Body of pancreas (tissue), 4 donors: ENCODE measurements around the gene TXK. TPM values are rescaled to one million over a fixed set of nuclear protein-coding genes. Genes with fewer than 3 reads are reported as not detected.

Experiments
- ATAC-seq: fragments of 150-250 bp; one replicate; pipeline ENCODE4 v1.9.1; 2016
- DNase-seq, 4 donors: peaks; one replicate each; pipeline ENCODE4 v3.0.0-alpha.2; 2019
- H3K27ac ChIP-seq, 4 donors: fragments of 200-600 bp; sonication (generic); 1 replicate in 3 of 4; 2 replicates in 1 of 4; pipeline versions ENCODE4 v1.5.1 to v1.6.1; 2016 to 2019; ENCODE audit warnings: mild to moderate bottlenecking in 1 of 4, mixed read lengths in 1 of 4, moderate library complexity in 1 of 4
- H3K27me3 ChIP-seq, 2 donors: fragments of 200-600 bp; sonication (generic); one replicate each; pipeline ENCODE4 v1.6.0; 2016; ENCODE audit warnings: mild to moderate bottlenecking in 1 of 2
- H3K36me3 ChIP-seq, 2 donors: fragments of 200-600 bp; sonication (generic); replicated peaks in 1 of 2; 2 replicates each; pipeline ENCODE4 v1.5.1; 2016; ENCODE audit warnings: low read depth in 2 of 2; ENCODE audit not compliant: insufficient read depth in 1 of 2
- H3K4me1 ChIP-seq: fragments of 200-600 bp; sonication (generic); one replicate; pipeline ENCODE4 v1.6.0; 2016
- H3K4me3 ChIP-seq, 2 donors: fragments of 200-600 bp; sonication (generic); 1 replicate in 1 of 2; 2 replicates in 1 of 2; pipeline ENCODE4 v1.5.1; 2016 to 2019
- H3K9me3 ChIP-seq, 3 donors: fragments of 200-600 bp; sonication (generic); 1 replicate in 2 of 3; 2 replicates in 1 of 3; pipeline ENCODE4 v1.5.1; 2016
- POLR2A ChIP-seq, 3 donors: fragments of 450-650 bp; IDR thresholded peaks; one replicate each; pipeline ENCODE4 v1.6.1; 2016; ENCODE audit warnings: antibody characterized with exemption in 3 of 3, mild to moderate bottlenecking in 2 of 3
- WGBS, 2 donors: methylation state at CpG; one replicate each; pipeline ENCODE4 v1.1.5; 2017; 5-methylcytosine and 5-hydroxymethylcytosine counted together
- intact Hi-C: fragments of 100-400 bp; cut with DNase I; formaldehyde crosslinking; loops from one replicate; pipeline ENCODE4 v1.15.1; 2023
- total RNA-seq, 2 donors: library from RNA; depleted of rRNA; stranded (reverse); fragments of >200 nt; gene quantifications; one replicate each; pipeline ENCODE4 v1.1.0, GENCODE V29; 2016
- TF ChIP-seq, protein P1 (sequence below), 7 experiments: fragments of 450-650 bp in 4 of 7; fragments of 200-600 bp in 3 of 7; sonication (generic) in 3 of 7; IDR thresholded peaks; one replicate each; pipeline ENCODE4 v1.5.1; 2016 to 2019; ENCODE audit warnings: antibody characterized with exemption in 7 of 7

The TXK gene
- total RNA-seq, 2 donors from 2014 or later: 0.66 to 1.3 TPM

DNA sequence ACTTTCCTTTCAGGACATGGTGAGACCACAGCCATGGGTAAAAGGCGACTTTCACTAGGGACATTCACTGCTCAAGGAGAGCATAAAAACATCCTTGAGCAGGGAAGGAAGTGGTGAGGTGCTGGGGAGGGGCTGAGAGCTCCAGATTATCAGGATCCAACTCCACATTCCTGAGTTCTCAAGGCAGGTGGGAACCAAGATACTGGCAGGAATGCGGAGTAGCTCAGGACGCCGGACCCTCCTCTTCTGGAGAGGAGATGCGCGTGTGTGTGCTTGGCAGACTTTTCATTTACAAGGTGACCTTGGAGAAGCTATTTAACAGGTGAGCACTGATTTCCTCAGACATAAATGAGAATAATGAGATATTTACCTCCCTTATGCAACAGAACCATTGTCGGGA, 41.3 kb upstream of the TXK start:
- WGBS, 2 donors: 81 to 83% methylated on average over 7 of the region's 7 CpGs
- TF ChIP-seq POLR2A (IDR thresholded peaks at IDR 0.05): no peak
- TF ChIP-seq, protein P1, sequence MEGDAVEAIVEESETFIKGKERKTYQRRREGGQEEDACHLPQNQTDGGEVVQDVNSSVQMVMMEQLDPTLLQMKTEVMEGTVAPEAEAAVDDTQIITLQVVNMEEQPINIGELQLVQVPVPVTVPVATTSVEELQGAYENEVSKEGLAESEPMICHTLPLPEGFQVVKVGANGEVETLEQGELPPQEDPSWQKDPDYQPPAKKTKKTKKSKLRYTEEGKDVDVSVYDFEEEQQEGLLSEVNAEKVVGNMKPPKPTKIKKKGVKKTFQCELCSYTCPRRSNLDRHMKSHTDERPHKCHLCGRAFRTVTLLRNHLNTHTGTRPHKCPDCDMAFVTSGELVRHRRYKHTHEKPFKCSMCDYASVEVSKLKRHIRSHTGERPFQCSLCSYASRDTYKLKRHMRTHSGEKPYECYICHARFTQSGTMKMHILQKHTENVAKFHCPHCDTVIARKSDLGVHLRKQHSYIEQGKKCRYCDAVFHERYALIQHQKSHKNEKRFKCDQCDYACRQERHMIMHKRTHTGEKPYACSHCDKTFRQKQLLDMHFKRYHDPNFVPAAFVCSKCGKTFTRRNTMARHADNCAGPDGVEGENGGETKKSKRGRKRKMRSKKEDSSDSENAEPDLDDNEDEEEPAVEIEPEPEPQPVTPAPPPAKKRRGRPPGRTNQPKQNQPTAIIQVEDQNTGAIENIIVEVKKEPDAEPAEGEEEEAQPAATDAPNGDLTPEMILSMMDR (IDR thresholded peaks at IDR 0.05): no peak
- Histone ChIP-seq H3K27ac (no peak overlapping the region), H3K4me1 (no peaks in the 10 kb centered on the region), H3K4me3 (no peak overlapping the region), H3K27me3 (no peaks in the 10 kb centered on the region), H3K36me3 (no peaks in the 10 kb centered on the region), H3K9me3 (no peaks in the 10 kb centered on the region)
- intact Hi-C loops: no loop called here
- DNase-seq (no peak), ATAC-seq (no peak)

DNA sequence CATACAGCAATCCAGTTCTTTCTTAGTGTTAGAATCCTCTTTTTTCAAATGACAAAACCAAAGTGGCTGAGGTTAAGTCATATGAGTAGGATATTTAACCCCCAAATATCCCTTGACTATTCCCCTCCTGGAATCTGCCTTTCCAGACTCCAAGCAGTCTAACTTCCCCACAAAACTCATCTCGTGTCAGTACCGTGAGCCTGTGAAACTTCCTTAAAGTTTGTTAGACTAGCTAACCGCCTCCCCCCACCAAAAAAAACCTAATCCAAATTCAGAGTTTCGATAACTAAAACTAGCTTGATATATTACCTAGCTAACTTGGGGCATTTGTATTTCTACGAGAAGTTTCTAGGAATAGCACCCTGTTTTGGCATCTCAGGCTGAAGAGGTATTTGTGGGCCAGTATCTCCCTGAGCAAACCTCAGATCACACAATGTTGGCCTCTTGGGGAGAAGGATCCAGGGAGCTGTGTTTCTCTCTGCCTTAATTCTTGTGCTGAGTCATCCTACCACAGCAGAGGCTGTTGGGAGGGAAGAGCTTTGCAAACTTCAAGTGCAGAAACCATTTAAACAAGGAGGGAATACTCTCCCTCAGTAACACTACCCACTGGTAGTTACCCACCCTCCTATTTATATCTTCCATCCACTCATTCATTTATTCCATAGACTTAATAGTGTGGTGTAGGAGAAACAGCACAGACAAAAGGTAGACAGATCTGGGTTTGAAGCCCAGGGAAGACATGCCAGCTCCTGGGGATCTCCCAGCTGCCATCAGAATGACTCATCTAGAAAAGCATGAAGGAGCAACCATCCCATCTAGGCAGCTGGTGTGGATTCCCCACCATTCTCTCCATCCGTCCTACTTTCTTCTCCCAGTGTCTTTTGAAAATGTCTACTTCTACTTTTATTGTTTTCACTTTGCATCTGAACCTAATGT, 39.3 kb upstream of the TXK start:
- Histone ChIP-seq H3K36me3 (no peaks in the 10 kb centered on the region), H3K4me1 (no peaks in the 10 kb centered on the region), H3K27me3 (no peaks in the 10 kb centered on the region), H3K9me3 (no peaks in the 10 kb centered on the region), H3K27ac (no peak overlapping the region), H3K4me3 (no peak overlapping the region)
- DNase-seq (no peak), ATAC-seq (no peak)
- 72 to 85% methylated on average over 6 of the region's 6 CpGs for WGBS, 2 donors
- TF ChIP-seq, protein P1 (IDR thresholded peaks at IDR 0.05): no peak
- TF ChIP-seq POLR2A (IDR thresholded peaks at IDR 0.05): no peak
- intact Hi-C loops: no loop called here

DNA sequence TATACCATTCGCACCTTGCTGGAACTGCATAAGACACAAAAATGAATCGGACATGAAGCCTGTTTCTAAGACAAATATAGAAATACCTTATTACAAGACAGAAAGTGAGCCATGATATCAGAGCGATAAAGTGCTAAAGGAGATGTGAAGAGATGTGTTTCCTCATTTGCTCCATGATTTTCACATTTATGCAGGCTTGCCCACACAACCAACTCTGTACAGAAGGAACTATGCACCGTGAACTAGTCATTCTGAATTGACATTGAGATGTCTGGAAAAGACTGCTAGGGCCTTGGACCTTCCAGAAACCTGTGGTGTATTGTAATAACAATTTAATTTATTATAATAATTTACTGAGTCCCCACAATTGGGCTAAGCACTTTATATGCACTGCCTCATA, 38.6 kb upstream of the TXK start:
- intact Hi-C loops: no loop called here
- no peaks in the 10 kb centered on the region for H3K4me1 ChIP-seq
- H3K9me3 ChIP-seq: no peaks in the 10 kb centered on the region
- H3K36me3 ChIP-seq: no peaks in the 10 kb centered on the region
- no peaks in the 10 kb centered on the region for H3K27me3 ChIP-seq
- TF ChIP-seq, protein P1 (IDR thresholded peaks at IDR 0.05): no peak
- no peak for TF ChIP-seq POLR2A (IDR thresholded peaks at IDR 0.05)
- H3K27ac ChIP-seq: no peak overlapping the region
- WGBS, 2 donors: 65 to 97% methylated on average over 4 of the region's 4 CpGs
- DNase-seq (no peak), ATAC-seq (no peak)
- no peak overlapping the region for H3K4me3 ChIP-seq

DNA sequence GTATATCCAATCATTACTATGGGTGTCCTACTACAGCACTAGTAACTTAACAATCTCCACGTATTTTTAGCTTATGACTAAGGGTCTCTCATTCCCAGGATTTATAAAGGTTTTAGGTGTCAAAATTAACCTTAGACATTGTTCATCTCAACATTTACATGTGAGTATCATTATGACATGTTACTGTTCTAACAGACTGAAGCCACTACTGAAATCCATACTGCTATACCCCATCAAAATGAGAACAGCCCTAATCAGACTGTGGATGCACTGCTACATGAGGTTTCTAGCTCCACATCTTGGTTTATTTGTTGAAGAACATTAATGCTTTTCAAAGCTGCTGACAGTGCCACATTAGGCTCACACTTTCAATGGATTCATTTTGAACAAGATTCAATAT, 35.6 kb upstream of the TXK start:
- 75 to 85% methylated on average over 1 of the region's 1 CpG for WGBS, 2 donors
- Histone ChIP-seq H3K36me3 (no peaks in the 10 kb centered on the region), H3K9me3 (no peaks in the 10 kb centered on the region), H3K4me3 (no peak overlapping the region), H3K4me1 (no peaks in the 10 kb centered on the region), H3K27me3 (no peaks in the 10 kb centered on the region), H3K27ac (no peak overlapping the region)
- intact Hi-C loops: no loop called here
- ATAC-seq: no peak
- DNase-seq: no peak
- TF ChIP-seq POLR2A (IDR thresholded peaks at IDR 0.05): no peak
- TF ChIP-seq, protein P1 (IDR thresholded peaks at IDR 0.05): no peak
